ENCODE measurements around the gene MTA3.
"Not testable (repeated sequence)": the region's sequence is repeated elsewhere in the genome, so short reads cannot be mapped to it uniquely, and the experiment has no call there.

Gene MTA3

DNA sequence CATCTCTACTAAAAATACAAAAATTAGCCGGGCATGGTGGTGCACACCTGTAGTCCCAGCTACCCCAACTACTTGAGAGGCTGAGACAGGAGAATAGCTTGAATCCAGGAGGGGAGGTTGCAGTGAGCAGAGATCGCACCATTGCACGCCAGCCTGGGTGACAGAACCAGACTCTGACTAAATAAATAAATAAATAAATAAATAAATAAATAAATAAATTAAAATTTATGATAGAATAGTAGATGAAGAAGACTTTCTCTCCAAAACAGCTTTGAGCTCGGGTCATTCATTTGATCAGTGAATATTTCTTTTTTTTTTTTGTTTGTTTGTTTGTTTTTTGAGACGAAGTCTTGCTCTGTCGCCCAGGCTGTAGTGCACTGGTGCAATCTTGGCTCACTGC, 17.6 kb upstream of the MTA3 start:
- H3K4me3 ChIP-seq (ENCODE audit: low read depth, low read length): no peak overlapping the region
- TF ChIP-seq, protein P1, sequence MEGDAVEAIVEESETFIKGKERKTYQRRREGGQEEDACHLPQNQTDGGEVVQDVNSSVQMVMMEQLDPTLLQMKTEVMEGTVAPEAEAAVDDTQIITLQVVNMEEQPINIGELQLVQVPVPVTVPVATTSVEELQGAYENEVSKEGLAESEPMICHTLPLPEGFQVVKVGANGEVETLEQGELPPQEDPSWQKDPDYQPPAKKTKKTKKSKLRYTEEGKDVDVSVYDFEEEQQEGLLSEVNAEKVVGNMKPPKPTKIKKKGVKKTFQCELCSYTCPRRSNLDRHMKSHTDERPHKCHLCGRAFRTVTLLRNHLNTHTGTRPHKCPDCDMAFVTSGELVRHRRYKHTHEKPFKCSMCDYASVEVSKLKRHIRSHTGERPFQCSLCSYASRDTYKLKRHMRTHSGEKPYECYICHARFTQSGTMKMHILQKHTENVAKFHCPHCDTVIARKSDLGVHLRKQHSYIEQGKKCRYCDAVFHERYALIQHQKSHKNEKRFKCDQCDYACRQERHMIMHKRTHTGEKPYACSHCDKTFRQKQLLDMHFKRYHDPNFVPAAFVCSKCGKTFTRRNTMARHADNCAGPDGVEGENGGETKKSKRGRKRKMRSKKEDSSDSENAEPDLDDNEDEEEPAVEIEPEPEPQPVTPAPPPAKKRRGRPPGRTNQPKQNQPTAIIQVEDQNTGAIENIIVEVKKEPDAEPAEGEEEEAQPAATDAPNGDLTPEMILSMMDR (IDR thresholded peaks at IDR 0.05; ENCODE audit: low read depth, low read length): no peak
- H3K27ac ChIP-seq: no peak overlapping the region
- H3K9me3 ChIP-seq (ENCODE audit: severe bottlenecking): no peaks in the 10 kb centered on the region
- DNase-seq: no peak
- no peaks in the 10 kb centered on the region for H3K27me3 ChIP-seq (ENCODE audit: insufficient read depth, low read depth, severe bottlenecking)
- no peaks in the 10 kb centered on the region for H3K36me3 ChIP-seq

DNA sequence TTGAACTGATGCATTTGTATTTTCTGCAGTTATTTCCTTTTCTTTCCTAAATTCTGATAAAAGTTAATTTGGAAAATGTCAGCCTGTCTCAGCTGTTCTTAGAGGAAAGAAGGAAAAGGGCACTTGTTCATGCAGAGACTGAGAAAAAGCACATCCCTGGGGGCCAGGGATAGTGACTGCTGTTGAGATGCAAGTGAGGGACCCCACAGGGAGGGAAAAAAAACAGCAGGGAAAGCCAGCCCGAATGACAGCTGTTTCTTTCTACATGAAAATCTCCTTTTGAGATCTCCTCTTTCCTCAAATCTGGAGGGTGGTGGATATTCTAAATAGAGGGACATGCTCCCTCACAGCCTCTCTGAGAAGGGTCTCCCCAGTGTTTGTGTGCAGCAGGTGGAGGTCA, 14.0 kb upstream of the MTA3 start:
- TF ChIP-seq, protein P1 (IDR thresholded peaks at IDR 0.05; ENCODE audit: low read depth, low read length): no peak
- no peaks in the 10 kb centered on the region for H3K36me3 ChIP-seq
- no peaks in the 10 kb centered on the region for H3K27me3 ChIP-seq (ENCODE audit: insufficient read depth, low read depth, severe bottlenecking)
- H3K4me3 ChIP-seq (ENCODE audit: low read depth, low read length): no peak overlapping the region
- H3K27ac ChIP-seq: no peak overlapping the region
- DNase-seq: no peak
- H3K9me3 ChIP-seq (ENCODE audit: severe bottlenecking): no peaks in the 10 kb centered on the region

DNA sequence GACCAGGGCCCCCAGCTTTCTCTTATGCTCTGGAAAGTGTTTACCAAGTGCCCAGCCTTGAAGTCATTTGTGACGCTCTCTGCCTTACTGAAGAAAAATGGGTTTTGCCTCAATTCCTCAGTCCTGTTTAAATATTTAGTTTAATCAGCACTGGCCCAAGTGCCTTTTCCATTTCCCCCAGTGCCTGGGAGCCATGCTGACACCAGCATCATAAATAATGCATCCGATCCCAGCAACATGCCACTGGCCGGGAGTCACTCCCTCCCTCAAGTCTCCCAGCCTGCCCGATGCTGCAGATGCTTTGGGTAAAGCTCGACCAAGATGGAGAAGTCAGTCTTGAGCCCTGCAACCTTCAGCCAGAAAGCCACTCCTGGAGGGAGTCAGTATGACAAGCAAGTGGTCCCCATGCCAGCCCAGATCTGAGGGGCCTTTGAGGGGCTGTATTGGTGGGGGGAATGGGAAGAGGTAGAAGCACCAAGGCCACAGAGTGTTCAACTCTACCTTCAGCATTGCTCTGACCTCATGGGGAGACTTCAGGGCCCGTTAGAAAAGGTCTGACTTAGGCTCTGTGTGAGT, 12.0 kb upstream of the MTA3 start:
- Histone ChIP-seq H3K9me3 (ENCODE audit: severe bottlenecking) (no peaks in the 10 kb centered on the region), H3K27me3 (ENCODE audit: insufficient read depth, low read depth, severe bottlenecking) (no peaks in the 10 kb centered on the region), H3K4me3 (ENCODE audit: low read depth, low read length) (no peak overlapping the region), H3K27ac (no peak overlapping the region), H3K36me3 (no peaks in the 10 kb centered on the region)
- DNase-seq: no peak
- TF ChIP-seq, protein P1 (IDR thresholded peaks at IDR 0.05; ENCODE audit: low read depth, low read length): no peak

DNA sequence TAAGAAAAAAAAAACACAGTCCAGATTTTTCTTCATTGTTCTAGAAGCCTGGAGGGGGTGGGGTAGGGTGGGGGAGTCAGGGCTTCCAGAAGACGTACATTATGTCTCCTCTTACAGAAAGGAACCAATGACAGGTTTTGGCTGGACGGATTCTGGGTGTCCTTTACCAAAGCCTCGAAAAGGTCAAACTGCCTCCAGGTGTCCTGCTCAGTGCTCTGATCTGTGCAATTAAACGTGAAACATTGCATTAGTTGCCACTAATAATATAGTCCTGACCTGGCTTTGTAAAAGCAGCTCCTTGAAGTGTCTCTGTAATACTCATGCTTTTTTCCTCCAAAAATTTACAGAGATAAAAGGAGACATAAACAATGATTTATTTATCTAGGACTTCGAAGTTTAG, 11.1 kb upstream of the MTA3 start:
- Histone ChIP-seq H3K36me3 (no peaks in the 10 kb centered on the region), H3K9me3 (ENCODE audit: severe bottlenecking) (no peaks in the 10 kb centered on the region), H3K4me3 (ENCODE audit: low read depth, low read length) (no peak overlapping the region), H3K27ac (no peak overlapping the region), H3K27me3 (ENCODE audit: insufficient read depth, low read depth, severe bottlenecking) (no peaks in the 10 kb centered on the region)
- no peak for DNase-seq
- TF ChIP-seq, protein P1 (IDR thresholded peaks at IDR 0.05; ENCODE audit: low read depth, low read length): no peak

DNA sequence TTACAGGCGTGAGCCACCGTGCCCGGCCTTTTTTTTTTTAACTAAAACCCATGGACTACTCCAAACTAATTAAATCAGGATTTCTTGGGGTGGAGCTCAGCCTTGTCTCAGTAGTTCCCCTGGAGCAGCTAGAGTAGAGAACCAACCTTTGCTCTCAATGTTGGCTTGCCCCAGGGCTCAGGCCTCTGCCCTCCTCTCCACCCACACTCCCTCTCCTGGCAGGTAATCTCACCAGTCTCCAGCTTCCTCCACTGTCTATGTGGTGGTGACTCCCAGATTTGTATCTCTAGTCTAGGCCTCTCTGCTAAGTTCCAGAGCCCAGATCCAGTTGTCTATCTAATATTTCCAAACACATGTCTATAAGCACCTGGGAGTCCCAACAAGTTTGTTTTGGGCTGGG, 9.6 kb upstream of the MTA3 start:
- Histone ChIP-seq H3K9me3 (ENCODE audit: severe bottlenecking) (no peaks in the 10 kb centered on the region), H3K27ac (no peak overlapping the region), H3K36me3 (no peaks in the 10 kb centered on the region), H3K27me3 (ENCODE audit: insufficient read depth, low read depth, severe bottlenecking) (no peaks in the 10 kb centered on the region), H3K4me3 (ENCODE audit: low read depth, low read length) (no peak overlapping the region)
- no peak for DNase-seq
- TF ChIP-seq, protein P1 (IDR thresholded peaks at IDR 0.05; ENCODE audit: low read depth, low read length): no peak

DNA sequence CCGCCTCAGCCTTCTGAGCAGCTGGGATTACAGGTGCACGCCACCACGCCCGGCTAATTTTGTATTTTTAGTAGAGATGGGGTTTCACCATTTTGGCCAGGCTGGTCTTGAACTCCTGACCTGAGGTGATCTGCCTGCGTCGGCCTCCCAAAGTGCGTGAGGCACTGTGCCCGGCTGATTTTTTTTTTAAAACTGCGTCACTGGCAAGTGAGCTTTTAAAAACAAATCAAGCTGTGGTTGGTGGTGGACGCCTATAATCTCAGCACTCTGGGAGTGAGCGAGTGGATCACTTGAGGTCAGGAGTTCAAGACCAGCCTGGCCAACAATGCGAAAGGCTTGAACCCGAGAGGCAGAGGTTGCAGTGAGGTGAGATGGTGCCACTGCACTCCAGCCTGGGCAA, 8.3 kb upstream of the MTA3 start:
- not testable (repeated sequence) for DNase-seq; H3K27ac ChIP-seq; H3K4me3 ChIP-seq (ENCODE audit: low read depth, low read length); H3K27me3 ChIP-seq (ENCODE audit: insufficient read depth, low read depth, severe bottlenecking); H3K36me3 ChIP-seq; H3K9me3 ChIP-seq (ENCODE audit: severe bottlenecking)

All from WERI-Rb-1 (cell line).